Activated T-helper 1 cell treated with anti-CD3 and anti-CD28 coated beads, Interleukin-12 subunit alpha, Interleukin-12 subunit beta, Interleukin-2, Interleukin-4 antibody, amounts not matched to agents 30 ng/mL and 10 ng/mL and 1 ng/mL, durations not matched to agents 14 hours and 24 hours and 36 hours (primary cell): ENCODE measurements around the gene FAM25G. TPM values are rescaled to one million over a fixed set of nuclear protein-coding genes. Genes with fewer than 3 reads are reported as not detected.
"Not testable (repeated sequence)": the region's sequence is repeated elsewhere in the genome, so short reads cannot be mapped to it uniquely, and the experiment has no call there.

Experiments used
- DNase-seq: peaks from one replicate; pipeline ENCODE4 v3.0.0; 2021; ENCODE audit warnings: low spot score
- H3K27ac Mint-ChIP-seq: one replicate; pipeline ENCODE4 v1.8.0; 2021; ENCODE audit warnings: mild to moderate bottlenecking, mixed read lengths
- H3K27me3 Mint-ChIP-seq: one replicate; pipeline ENCODE4 v1.8.0; 2022; ENCODE audit warnings: mild to moderate bottlenecking, moderate library complexity, mixed read lengths; ENCODE audit not compliant: insufficient read depth
- H3K36me3 Mint-ChIP-seq: one replicate; pipeline ENCODE4 v1.8.0; 2021; ENCODE audit warnings: low read depth, mixed read lengths
- H3K4me1 Mint-ChIP-seq: one replicate; pipeline ENCODE4 v1.8.0; 2021; ENCODE audit warnings: low read depth, mixed read lengths
- H3K4me3 Mint-ChIP-seq: one replicate; pipeline ENCODE4 v1.8.0; 2021; ENCODE audit warnings: mild to moderate bottlenecking, moderate library complexity, mixed read lengths
- H3K9me3 Mint-ChIP-seq: one replicate; pipeline ENCODE4 v1.8.0; 2021; ENCODE audit warnings: mixed read lengths
- intact Hi-C: fragments of 100-400 bp; cut with micrococcal nuclease; formaldehyde crosslinking; loops from one replicate; pipeline ENCODE4 v1.15.1; 2024
- total RNA-seq: library from RNA; stranded (reverse); gene quantifications from 2 replicates; pipeline ENCODE4 v1.2.3, GENCODE V29; 2022

FAM25G gene
- total RNA-seq, 1 donor from 2014 or later = not detected

DNA sequence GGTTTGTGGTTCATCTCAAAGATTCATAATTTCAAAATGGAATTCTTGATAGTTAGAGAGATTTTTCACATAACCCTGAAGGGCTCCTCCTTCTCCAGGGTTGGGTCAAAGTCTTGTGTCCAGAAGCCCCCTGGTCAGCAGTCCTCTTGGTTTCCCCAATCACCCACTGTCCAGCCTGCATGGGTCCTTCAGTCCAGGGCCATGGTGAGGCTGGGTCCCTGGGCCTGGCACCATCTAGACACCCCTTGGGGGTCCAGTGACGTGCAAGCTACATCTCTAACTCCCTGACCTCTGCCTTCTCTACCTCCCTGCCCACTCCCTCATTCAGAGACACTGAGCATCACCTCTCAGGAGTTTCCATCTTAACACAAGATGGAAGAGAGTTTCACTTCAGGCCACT is 33.7 kb downstream of the FAM25G start:
- intact Hi-C loops = no loop called here
- H3K4me3 Mint-ChIP-seq = no peak overlapping the region
- no peaks in the 10 kb centered on the region for H3K36me3 Mint-ChIP-seq
- no peak overlapping the region for H3K27ac Mint-ChIP-seq
- DNase-seq = no peak
- H3K27me3 Mint-ChIP-seq = peaks cover 14% of the 10 kb centered on the region
- H3K4me1 Mint-ChIP-seq = no peaks in the 10 kb centered on the region
- H3K9me3 Mint-ChIP-seq = no peaks in the 10 kb centered on the region

GRCh38 chr10:47457528-47457820 is 34.0 kb downstream of the FAM25G start:
- no peak overlapping the region for H3K27ac Mint-ChIP-seq
- intact Hi-C loops = no loop called here
- H3K36me3 Mint-ChIP-seq = no peaks in the 10 kb centered on the region
- peaks cover 14% of the 10 kb centered on the region for H3K27me3 Mint-ChIP-seq
- H3K9me3 Mint-ChIP-seq = no peaks in the 10 kb centered on the region
- H3K4me1 Mint-ChIP-seq = no peaks in the 10 kb centered on the region
- DNase-seq = no peak
- H3K4me3 Mint-ChIP-seq = no peak overlapping the region

DNA sequence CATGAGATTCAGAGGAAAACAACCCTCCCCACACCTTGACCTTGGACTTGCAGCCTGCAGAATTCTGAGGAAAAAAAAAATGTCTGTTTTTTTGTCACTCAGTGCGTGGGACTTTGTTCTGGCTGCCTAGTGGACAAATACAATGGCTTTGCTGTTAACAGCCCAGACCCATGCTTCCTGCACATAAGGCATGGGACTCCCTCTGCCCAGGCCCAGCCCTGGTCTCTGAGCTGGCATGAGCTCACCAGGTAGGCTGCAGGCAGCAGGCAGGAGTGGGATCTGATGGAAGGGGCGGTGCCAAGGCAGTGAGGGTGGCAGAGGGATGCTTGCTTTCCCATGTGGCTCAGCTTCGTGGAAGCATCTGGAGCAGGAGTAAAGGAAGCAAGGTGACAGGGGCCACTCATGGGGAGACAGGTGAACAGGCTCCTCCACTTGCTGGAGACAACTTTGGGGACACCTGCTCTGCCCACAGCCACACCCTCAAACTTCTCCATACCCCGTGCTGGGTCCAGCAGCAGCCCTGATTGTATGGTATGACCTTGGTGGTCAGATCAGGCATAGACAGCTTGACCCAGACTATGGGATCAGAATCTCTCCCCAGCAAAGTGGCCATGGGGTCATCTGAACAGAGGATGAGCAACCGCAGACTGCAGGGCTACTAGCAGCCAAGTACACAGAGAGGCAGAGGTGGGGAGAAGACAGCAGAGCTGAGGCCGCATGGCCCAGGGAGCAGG is 34.5 kb downstream of the FAM25G start:
- no peaks in the 10 kb centered on the region for H3K4me1 Mint-ChIP-seq
- no peak overlapping the region for H3K4me3 Mint-ChIP-seq
- H3K27ac Mint-ChIP-seq = no peak overlapping the region
- intact Hi-C loops = no loop called here
- no peaks in the 10 kb centered on the region for H3K36me3 Mint-ChIP-seq
- DNase-seq = no peak
- H3K27me3 Mint-ChIP-seq = peaks cover 14% of the 10 kb centered on the region
- H3K9me3 Mint-ChIP-seq = no peaks in the 10 kb centered on the region

GRCh38 chr10:47456079-47456785 is 35.3 kb downstream of the FAM25G start:
- no peak for DNase-seq
- Mint-ChIP-seq H3K36me3 (no peaks in the 10 kb centered on the region), H3K27me3 (peaks cover 14% of the 10 kb centered on the region), H3K4me3 (no peak overlapping the region), H3K4me1 (no peaks in the 10 kb centered on the region), H3K9me3 (no peaks in the 10 kb centered on the region), H3K27ac (no peak overlapping the region)
- intact Hi-C loops = no loop called here

- H3K27ac Mint-ChIP-seq, intact Hi-C loops, DNase-seq, H3K4me1 Mint-ChIP-seq, H3K36me3 Mint-ChIP-seq, H3K9me3 Mint-ChIP-seq, H3K4me3 Mint-ChIP-seq: not testable (repeated sequence)
- H3K27me3 Mint-ChIP-seq = peaks cover 12% of the 10 kb centered on the region
These were observed 36.0 kb downstream of the FAM25G start for GRCh38 chr10:47455350-47456078.

DNA sequence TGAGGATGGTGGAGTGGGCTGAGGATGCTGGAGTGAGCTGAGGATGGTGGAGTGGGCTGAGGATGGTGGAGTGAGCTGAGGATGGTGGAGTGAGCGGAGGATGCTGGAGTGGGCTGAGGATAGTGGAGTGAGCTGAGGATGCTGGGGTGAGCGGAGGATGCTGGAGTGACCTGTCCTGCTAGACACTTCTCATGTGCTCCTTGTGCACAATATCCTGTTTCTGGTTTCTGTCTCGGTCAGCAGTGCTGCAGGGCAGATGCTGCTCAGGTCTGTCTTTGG is 36.8 kb downstream of the FAM25G start:
- H3K4me1 Mint-ChIP-seq = no peaks in the 10 kb centered on the region
- no peaks in the 10 kb centered on the region for H3K36me3 Mint-ChIP-seq
- intact Hi-C loops = no loop called here
- no peak for DNase-seq
- peaks cover 12% of the 10 kb centered on the region for H3K27me3 Mint-ChIP-seq
- no peaks in the 10 kb centered on the region for H3K9me3 Mint-ChIP-seq
- H3K4me3 Mint-ChIP-seq = no peak overlapping the region
- no peak overlapping the region for H3K27ac Mint-ChIP-seq

DNA sequence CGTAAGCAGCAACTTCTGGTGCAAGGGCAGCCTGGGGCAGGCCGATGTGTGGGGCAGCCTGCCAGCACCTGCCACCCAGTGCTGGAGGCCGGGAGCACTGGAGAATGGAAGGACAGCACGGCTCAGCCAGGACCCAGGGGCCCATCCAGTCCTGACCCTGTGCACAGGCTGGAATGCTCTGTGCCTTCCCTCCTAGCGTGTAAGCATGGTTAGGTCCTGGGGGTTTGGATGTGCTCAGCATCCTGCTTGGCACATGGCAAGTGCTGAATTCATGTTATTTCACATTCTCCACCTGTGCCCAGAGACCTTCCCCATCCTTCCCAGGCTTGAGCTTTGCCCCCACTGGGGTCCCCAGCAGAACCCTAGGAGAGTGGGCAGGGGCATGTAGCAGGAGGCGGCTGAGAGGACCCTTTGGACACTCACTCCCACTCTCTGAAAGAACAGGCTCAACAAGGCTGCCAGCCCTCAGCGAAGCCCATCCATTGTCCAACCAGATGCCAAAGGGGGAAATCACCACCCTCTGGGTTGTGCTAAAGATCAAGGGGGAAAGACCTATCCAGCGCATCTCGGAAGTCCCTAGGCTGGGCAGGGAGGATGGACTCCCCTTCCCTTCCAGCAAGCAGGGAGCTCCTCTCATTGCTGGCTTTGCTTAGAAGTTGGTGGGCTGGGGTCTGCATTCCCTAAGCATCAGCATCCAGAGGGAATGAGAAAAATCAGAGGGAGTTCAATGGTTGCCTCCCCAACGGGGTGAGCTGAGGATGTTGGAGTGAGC is 37.3 kb downstream of the FAM25G start:
- Mint-ChIP-seq H3K4me1 (no peaks in the 10 kb centered on the region), H3K27me3 (peaks cover 8% of the 10 kb centered on the region), H3K36me3 (no peaks in the 10 kb centered on the region), H3K4me3 (no peak overlapping the region), H3K9me3 (no peaks in the 10 kb centered on the region), H3K27ac (no peak overlapping the region)
- intact Hi-C loops = no loop called here
- DNase-seq = no peak

DNA sequence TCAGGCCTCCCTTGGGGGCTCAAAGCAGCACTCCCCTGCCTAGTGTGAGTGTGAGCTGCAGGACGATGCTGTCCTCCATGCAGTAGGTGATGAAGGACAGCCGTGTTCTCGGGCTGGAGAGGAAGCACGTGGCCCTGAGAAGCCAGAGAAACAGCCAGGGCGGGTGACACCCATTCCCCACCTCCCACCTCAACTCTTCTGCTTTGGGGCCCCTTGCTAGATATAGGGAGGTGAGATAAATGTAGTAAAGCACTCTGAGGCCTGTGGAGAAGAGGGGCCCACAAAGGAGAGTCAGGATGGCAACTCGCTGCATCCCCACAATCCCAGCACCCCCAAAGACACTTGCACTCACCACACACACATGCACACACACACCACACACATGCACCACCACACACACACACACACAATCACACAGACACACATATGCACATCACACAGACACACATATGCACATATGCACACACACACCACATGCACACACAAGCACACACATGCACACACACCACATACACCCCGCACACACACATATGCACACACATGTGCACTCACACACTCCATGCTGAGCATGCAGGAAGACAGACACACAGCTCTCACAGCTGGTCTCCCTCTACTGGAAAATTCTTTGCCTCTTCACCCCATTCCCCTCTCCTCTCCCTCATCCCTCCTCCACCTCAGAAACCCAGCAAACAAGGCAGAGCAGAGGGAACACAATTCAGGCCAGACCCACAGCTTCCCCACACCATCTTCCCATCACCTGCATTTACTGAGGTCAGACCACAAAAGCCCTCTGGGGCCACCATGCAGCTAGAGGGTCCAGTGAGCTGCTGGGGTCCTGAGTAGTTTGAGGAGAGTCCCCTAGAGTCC is 38.1 kb downstream of the FAM25G start:
- no peaks in the 10 kb centered on the region for H3K36me3 Mint-ChIP-seq
- H3K9me3 Mint-ChIP-seq = no peaks in the 10 kb centered on the region
- peaks cover 8% of the 10 kb centered on the region for H3K27me3 Mint-ChIP-seq
- H3K27ac Mint-ChIP-seq = no peak overlapping the region
- DNase-seq = no peak
- intact Hi-C loops = no loop called here
- H3K4me3 Mint-ChIP-seq = no peak overlapping the region
- H3K4me1 Mint-ChIP-seq = no peaks in the 10 kb centered on the region

DNA sequence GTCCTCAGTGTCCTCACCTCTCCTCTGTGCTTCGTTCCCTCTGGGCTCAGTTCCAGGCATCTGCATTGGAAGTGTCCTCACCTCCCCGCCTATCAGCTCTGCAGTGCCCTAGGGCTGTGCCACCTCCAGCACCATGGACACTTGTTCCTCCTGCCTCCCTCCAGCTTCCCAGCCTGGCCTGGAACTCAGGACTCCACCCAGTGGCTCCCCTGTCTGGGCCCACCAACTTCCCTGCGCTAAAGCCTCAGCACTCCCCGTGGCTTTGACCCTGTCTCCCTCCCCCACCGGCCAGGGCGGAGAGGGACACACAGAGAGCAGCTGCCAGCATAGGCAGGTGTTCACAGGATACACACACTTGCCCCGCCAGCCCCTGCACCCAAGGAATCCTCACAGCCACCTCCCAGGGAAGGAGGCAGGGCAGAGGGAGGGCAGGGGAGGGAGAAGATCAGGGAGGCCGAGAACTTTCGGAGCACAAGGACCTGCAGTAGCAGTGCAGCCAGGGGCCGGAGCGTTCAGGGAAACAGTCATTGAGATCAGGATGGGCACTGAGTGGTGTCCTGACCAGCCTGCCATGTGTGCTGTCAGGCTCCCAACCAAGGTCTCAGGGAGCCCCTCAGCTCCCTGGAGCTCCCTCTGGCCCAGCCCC is 38.9 kb downstream of the FAM25G start:
- Mint-ChIP-seq H3K4me1 (no peaks in the 10 kb centered on the region), H3K36me3 (no peaks in the 10 kb centered on the region), H3K27ac (no peak overlapping the region), H3K4me3 (no peak overlapping the region), H3K27me3 (peaks cover 8% of the 10 kb centered on the region), H3K9me3 (no peaks in the 10 kb centered on the region)
- intact Hi-C loops = no loop called here
- no peak for DNase-seq

GRCh38 chr10:47451998-47452494 is 39.5 kb downstream of the FAM25G start:
- peaks cover 8% of the 10 kb centered on the region for H3K27me3 Mint-ChIP-seq
- H3K9me3 Mint-ChIP-seq = no peaks in the 10 kb centered on the region
- H3K36me3 Mint-ChIP-seq = no peaks in the 10 kb centered on the region
- intact Hi-C loops = no loop called here
- DNase-seq = no peak
- H3K4me3 Mint-ChIP-seq = no peak overlapping the region
- H3K4me1 Mint-ChIP-seq = no peaks in the 10 kb centered on the region
- H3K27ac Mint-ChIP-seq = no peak overlapping the region

- no peak for DNase-seq
- Mint-ChIP-seq H3K9me3 (no peaks in the 10 kb centered on the region), H3K27ac (no peak overlapping the region), H3K4me1 (no peaks in the 10 kb centered on the region), H3K4me3 (no peak overlapping the region), H3K27me3 (peaks cover 8% of the 10 kb centered on the region), H3K36me3 (no peaks in the 10 kb centered on the region)
- intact Hi-C loops = no loop called here
These were observed 40.1 kb downstream of the FAM25G start for GRCh38 chr10:47451273-47451997.
